ENCODE measurements around the gene ZNRD2.

The ZNRD2 gene

GRCh38 chr11:65593518-65594414, 23.5 kb downstream of the ZNRD2 start:
- Mint-ChIP-seq H3K9me3 (no peaks in the 10 kb centered on the region), H3K27me3 (ENCODE audit: low read depth) (peaks cover 32% of the 10 kb centered on the region), H3K4me1 (peaks cover 7% of the 10 kb centered on the region), H3K4me3 (peak overlapping the region in 2 of 3 experiments; percentile 32 to 36), H3K27ac (no peak overlapping the region), H3K36me3 (ENCODE audit: low read depth) (peaks cover 9% of the 10 kb centered on the region)
- TF ChIP-seq, protein P1, sequence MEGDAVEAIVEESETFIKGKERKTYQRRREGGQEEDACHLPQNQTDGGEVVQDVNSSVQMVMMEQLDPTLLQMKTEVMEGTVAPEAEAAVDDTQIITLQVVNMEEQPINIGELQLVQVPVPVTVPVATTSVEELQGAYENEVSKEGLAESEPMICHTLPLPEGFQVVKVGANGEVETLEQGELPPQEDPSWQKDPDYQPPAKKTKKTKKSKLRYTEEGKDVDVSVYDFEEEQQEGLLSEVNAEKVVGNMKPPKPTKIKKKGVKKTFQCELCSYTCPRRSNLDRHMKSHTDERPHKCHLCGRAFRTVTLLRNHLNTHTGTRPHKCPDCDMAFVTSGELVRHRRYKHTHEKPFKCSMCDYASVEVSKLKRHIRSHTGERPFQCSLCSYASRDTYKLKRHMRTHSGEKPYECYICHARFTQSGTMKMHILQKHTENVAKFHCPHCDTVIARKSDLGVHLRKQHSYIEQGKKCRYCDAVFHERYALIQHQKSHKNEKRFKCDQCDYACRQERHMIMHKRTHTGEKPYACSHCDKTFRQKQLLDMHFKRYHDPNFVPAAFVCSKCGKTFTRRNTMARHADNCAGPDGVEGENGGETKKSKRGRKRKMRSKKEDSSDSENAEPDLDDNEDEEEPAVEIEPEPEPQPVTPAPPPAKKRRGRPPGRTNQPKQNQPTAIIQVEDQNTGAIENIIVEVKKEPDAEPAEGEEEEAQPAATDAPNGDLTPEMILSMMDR (IDR thresholded peaks at IDR 0.05; ENCODE audit: unreplicated experiment in 3 of 3), result peak; percentile 49 to 60 (median 57)

DNA sequence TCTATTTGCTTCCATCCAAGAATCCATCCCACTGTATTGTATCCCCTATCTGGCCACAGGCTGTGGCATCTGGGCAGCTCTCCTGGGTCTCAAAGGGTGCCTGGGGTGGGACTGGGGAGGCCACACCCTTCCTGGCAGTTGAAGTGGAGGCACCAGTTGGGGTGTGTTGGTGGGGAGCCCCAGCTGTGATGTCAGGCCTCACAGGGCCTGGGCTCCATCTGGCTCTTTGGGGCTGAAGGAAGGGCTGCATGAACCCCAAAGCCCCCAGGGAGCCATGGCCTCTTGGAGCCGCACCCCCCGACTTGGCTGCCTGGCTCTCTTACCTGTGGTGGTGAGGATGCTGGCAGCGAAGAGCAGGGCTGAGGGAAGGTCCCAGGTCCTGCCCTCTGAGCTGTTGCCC, 24.9 kb downstream of the ZNRD2 start:
- peaks cover 32% of the 10 kb centered on the region for H3K27me3 Mint-ChIP-seq (ENCODE audit: low read depth)
- peaks cover 13% of the 10 kb centered on the region for H3K36me3 Mint-ChIP-seq (ENCODE audit: low read depth)
- H3K9me3 Mint-ChIP-seq, result no peaks in the 10 kb centered on the region
- TF ChIP-seq, protein P1 (IDR thresholded peaks at IDR 0.05; ENCODE audit: unreplicated experiment in 3 of 3), result no peak
- no peak overlapping the region for H3K4me3 Mint-ChIP-seq
- H3K27ac Mint-ChIP-seq, result no peak overlapping the region
- H3K4me1 Mint-ChIP-seq, result peaks cover 6% of the 10 kb centered on the region

- H3K4me1 Mint-ChIP-seq, result peaks cover under 1% of the 10 kb centered on the region
- no peak within 1 kb of the TSS for H3K4me3 Mint-ChIP-seq
- H3K36me3 Mint-ChIP-seq (ENCODE audit: low read depth), result peaks cover 10% of the 10 kb centered on the region
- no peak within 1 kb of the TSS for H3K27ac Mint-ChIP-seq
- TF ChIP-seq, protein P1 (IDR thresholded peaks at IDR 0.05; ENCODE audit: unreplicated experiment in 3 of 3), result no peak
- no peaks in the 10 kb centered on the region for H3K9me3 Mint-ChIP-seq
- peaks cover 28% of the 10 kb centered on the region for H3K27me3 Mint-ChIP-seq (ENCODE audit: low read depth)
Measured at GRCh38 chr11:65595543-65596281, 25.4 kb downstream of the ZNRD2 start, which contains the start of gene KCNK7. TSS of gene KCNK7 (minus strand) at chr11:65595800. CDS start at chr11:65595772, 28 bp downstream.

DNA sequence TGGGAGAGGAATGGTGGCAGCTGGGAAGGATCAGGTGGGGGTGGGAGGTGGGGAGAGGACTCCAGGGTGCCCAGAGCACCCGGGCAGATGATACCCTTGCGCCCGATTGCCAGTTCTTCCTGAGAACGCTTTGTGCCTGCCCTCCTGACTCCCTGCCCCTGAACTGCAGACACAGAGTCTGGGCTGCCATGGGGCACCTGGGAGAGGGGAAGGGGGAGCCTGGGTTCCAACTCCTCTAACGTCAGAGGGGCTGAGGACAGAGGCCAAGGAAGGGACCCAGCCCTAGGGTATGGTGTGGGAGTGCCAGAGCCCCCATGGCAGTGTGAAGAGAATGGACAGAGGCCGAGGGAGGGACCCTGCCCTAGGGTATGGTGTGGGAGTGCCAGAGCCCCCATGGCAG, 26.2 kb downstream of the ZNRD2 start:
- Mint-ChIP-seq H3K27me3 (ENCODE audit: low read depth) (peaks cover 24% of the 10 kb centered on the region), H3K9me3 (no peaks in the 10 kb centered on the region), H3K4me1 (no peaks in the 10 kb centered on the region), H3K36me3 (ENCODE audit: low read depth) (peaks cover 16% of the 10 kb centered on the region), H3K4me3 (no peak overlapping the region), H3K27ac (no peak overlapping the region)
- TF ChIP-seq, protein P1 (IDR thresholded peaks at IDR 0.05; ENCODE audit: unreplicated experiment in 3 of 3), result no peak

DNA sequence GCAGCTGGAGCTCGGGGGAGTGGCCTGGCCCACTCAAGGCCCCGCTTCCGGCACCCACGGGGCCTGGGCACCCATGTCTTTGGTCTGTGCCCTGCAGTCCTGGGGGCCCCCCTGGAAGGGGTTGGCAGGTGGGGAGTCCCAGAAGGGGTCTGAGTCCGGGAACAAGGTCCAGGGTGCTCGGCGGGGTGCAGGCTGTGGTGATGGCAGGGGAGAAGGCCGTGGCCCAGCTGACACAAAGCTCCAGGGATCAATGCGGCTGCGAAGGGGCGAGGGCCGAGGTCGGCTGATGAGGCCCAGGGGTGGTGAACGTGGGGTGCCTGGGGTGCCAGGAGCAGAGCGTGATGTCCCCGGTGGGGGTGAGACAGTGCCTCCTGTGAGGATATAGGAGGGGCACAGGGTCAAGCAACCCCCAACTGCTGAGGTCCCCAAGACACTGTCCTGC, 28.0 kb downstream of the ZNRD2 start:
- H3K4me1 Mint-ChIP-seq, result peaks cover under 1% of the 10 kb centered on the region
- peaks cover 21% of the 10 kb centered on the region for H3K36me3 Mint-ChIP-seq (ENCODE audit: low read depth)
- H3K4me3 Mint-ChIP-seq, result no peak overlapping the region
- H3K9me3 Mint-ChIP-seq, result no peaks in the 10 kb centered on the region
- H3K27ac Mint-ChIP-seq, result no peak overlapping the region
- H3K27me3 Mint-ChIP-seq (ENCODE audit: low read depth), result peaks cover 15% of the 10 kb centered on the region
- TF ChIP-seq, protein P1 (IDR thresholded peaks at IDR 0.05; ENCODE audit: unreplicated experiment in 3 of 3), result no peak
